ENCODE data around the gene FRAS1.
"Not testable (repeated sequence)": the region's sequence is repeated elsewhere in the genome, so short reads cannot be mapped to it uniquely, and the experiment has no call there.

The FRAS1 gene, protein sequence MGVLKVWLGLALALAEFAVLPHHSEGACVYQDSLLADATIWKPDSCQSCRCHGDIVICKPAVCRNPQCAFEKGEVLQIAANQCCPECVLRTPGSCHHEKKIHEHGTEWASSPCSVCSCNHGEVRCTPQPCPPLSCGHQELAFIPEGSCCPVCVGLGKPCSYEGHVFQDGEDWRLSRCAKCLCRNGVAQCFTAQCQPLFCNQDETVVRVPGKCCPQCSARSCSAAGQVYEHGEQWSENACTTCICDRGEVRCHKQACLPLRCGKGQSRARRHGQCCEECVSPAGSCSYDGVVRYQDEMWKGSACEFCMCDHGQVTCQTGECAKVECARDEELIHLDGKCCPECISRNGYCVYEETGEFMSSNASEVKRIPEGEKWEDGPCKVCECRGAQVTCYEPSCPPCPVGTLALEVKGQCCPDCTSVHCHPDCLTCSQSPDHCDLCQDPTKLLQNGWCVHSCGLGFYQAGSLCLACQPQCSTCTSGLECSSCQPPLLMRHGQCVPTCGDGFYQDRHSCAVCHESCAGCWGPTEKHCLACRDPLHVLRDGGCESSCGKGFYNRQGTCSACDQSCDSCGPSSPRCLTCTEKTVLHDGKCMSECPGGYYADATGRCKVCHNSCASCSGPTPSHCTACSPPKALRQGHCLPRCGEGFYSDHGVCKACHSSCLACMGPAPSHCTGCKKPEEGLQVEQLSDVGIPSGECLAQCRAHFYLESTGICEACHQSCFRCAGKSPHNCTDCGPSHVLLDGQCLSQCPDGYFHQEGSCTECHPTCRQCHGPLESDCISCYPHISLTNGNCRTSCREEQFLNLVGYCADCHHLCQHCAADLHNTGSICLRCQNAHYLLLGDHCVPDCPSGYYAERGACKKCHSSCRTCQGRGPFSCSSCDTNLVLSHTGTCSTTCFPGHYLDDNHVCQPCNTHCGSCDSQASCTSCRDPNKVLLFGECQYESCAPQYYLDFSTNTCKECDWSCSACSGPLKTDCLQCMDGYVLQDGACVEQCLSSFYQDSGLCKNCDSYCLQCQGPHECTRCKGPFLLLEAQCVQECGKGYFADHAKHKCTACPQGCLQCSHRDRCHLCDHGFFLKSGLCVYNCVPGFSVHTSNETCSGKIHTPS (N-terminal part only)

GRCh38 chr4:78057135-78057599 is at the start of gene FRAS1:
Gene FRAS1 (plus strand): TSS chr4:78057323. CDS start chr4:78058010, 687 bp downstream.
- H3K4me1 Mint-ChIP-seq: peaks cover 35% of the 10 kb centered on the region
- H3K36me3 Mint-ChIP-seq: no peaks in the 10 kb centered on the region
- H3K27ac Mint-ChIP-seq: no peak within 1 kb of the TSS
- peaks cover 46% of the 10 kb centered on the region for H3K27me3 Mint-ChIP-seq
- no peaks in the 10 kb centered on the region for H3K9me3 Mint-ChIP-seq
- peak within 1 kb of the TSS; percentile 97 for H3K4me3 Mint-ChIP-seq
- ATAC-seq: peak; percentile 51

DNA sequence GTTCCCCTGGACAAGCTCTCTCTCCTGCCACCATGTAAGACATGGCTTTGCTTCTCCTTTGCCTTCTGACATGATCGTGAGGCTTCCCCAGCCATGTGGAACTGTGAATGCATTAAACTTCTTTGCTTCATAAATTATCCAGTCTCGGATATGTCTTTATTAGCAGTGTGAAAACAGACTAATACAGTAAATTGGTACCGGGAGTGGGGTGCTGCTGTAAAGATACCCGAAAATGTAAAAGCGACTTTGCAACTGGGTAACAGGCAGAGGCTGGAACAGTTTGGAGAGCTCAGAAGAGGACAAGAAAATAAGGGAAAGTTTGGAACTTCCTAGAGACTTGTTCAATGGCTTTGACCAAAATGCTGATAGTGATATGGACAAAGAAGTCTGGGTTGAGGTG is 46.1 kb upstream of the FRAS1 start:
- Mint-ChIP-seq H3K9me3 (peaks cover 18% of the 10 kb centered on the region), H3K27me3 (peaks cover 12% of the 10 kb centered on the region)
- not testable (repeated sequence) for H3K4me1 Mint-ChIP-seq, H3K27ac Mint-ChIP-seq, H3K4me3 Mint-ChIP-seq, ATAC-seq, H3K36me3 Mint-ChIP-seq

GRCh38 chr4:78014889-78015886 is 41.9 kb upstream of the FRAS1 start:
- ATAC-seq: no peak
- no peak overlapping the region for H3K27ac Mint-ChIP-seq
- no peak overlapping the region for H3K4me3 Mint-ChIP-seq
- peaks cover 11% of the 10 kb centered on the region for H3K9me3 Mint-ChIP-seq
- peaks cover 27% of the 10 kb centered on the region for H3K27me3 Mint-ChIP-seq
- peaks cover 8% of the 10 kb centered on the region for H3K36me3 Mint-ChIP-seq
- H3K4me1 Mint-ChIP-seq: no peaks in the 10 kb centered on the region

DNA sequence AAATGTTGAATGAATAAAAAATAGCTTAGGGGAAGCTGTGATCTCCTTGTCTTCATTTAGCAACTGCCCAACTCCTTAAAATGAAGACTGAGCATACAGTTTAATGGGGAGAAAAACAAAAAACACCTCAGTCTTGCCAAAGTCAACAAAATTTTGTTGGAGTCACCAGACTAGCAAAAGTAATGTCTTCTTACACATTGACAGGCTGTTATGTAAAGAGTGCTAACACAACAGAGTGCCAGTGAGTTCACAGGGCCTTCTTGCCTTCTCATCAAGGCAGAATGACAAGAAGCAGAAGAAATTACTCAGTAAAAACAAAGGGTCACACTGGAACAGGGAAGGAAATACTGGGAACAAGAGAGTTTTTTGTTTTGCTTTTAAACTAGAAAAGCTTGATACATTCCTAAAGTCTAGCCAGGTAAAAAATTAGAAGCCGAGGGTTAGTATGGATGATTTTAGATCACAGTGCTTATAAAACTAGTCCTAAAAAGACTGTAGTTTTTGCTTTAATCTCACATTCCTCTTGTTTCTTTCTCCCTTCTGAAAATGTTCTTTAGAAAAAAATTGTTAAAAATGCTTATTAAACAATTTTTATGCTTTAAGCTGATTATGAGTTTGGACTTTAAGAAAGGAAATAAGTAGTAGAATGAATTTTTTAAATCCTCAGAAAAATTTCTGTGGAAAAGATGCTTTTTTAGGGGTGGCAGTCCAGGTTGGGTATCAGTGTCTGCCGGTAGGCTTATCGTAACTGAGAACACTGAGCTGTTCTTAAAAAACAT is 38.7 kb upstream of the FRAS1 start:
- no peak for ATAC-seq
- no peak overlapping the region for H3K4me3 Mint-ChIP-seq
- no peak overlapping the region for H3K27ac Mint-ChIP-seq
- peaks cover 27% of the 10 kb centered on the region for H3K27me3 Mint-ChIP-seq
- no peaks in the 10 kb centered on the region for H3K9me3 Mint-ChIP-seq
- no peaks in the 10 kb centered on the region for H3K36me3 Mint-ChIP-seq
- no peaks in the 10 kb centered on the region for H3K4me1 Mint-ChIP-seq

DNA sequence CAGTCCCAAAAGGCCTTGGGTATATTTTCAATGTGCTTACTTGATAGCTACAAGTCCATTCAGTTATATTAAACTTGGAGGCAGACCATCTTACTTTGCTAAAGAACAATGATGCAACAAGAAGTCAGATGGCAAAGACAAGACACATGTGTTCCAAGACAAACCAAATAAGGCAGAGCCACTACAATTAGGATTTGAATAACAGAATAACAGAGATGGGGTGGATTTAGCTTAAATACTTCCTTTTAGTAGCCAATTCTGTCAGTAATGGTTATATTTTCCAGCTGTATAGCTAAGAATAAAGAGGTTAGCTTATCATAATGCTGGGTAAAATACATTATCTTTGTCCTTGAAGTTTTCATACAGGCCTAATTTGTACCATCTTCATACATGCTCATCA is 37.7 kb upstream of the FRAS1 start:
- Mint-ChIP-seq H3K27me3 (peaks cover 27% of the 10 kb centered on the region), H3K4me3 (no peak overlapping the region), H3K4me1 (no peaks in the 10 kb centered on the region), H3K27ac (no peak overlapping the region), H3K9me3 (no peaks in the 10 kb centered on the region), H3K36me3 (no peaks in the 10 kb centered on the region)
- ATAC-seq: no peak

GRCh38 chr4:78020677-78021076 is 36.4 kb upstream of the FRAS1 start:
- Mint-ChIP-seq H3K36me3 (no peaks in the 10 kb centered on the region), H3K4me3 (no peak overlapping the region), H3K4me1 (no peaks in the 10 kb centered on the region), H3K9me3 (no peaks in the 10 kb centered on the region), H3K27me3 (peaks cover 18% of the 10 kb centered on the region), H3K27ac (no peak overlapping the region)
- no peak for ATAC-seq

DNA sequence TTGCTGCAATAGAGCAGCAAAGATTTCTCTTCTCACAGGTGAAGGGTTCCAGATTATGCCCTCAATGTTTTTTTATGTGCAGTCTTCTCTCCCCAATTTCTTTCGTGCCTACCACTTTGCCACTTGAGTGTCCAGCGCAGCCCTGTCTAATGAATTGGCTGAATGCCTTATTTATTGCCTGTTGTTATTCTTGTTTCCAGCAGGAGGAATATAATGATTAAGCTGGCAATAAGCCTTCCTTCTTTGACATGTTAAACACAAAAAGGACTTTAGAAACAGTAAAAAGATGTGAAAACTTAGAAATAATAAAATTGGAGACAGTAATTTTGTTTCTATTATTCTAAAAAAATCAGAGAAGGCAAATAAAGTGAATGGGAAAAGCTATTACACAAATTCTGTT is 34.6 kb upstream of the FRAS1 start:
- Mint-ChIP-seq H3K27me3 (peaks cover 2% of the 10 kb centered on the region), H3K36me3 (no peaks in the 10 kb centered on the region), H3K4me3 (no peak overlapping the region), H3K4me1 (no peaks in the 10 kb centered on the region), H3K27ac (no peak overlapping the region), H3K9me3 (no peaks in the 10 kb centered on the region)
- no peak for ATAC-seq

- H3K9me3 Mint-ChIP-seq: no peaks in the 10 kb centered on the region
- ATAC-seq: no peak
- H3K36me3 Mint-ChIP-seq: no peaks in the 10 kb centered on the region
- no peak overlapping the region for H3K4me3 Mint-ChIP-seq
- no peaks in the 10 kb centered on the region for H3K4me1 Mint-ChIP-seq
- peaks cover 6% of the 10 kb centered on the region for H3K27me3 Mint-ChIP-seq
- no peak overlapping the region for H3K27ac Mint-ChIP-seq
Observed at GRCh38 chr4:78024085-78024484, 33.0 kb upstream of the FRAS1 start.

DNA sequence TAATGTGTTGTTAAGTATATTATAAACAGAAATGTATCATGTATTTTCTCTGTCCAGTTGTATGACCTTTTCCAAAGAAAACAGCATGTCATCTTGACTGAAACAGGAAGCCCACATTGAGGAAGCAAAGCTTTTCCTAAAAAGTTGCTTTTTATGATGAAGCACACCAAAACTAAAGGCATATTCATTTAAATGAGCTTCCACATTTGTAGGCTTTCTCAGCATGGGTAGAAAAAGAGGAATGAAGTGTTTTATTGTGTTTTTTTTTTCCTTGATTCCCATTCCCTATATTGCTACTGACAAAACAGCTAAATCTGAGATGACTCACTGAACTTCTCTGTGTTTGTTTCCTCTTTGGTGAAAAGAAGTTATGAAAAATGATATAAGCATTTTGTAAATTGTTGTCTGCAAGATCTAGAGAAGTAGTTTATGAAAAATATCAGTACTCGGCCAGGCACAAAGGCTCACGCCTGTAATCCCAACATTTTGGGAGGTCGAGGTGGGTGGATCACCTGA is 32.5 kb upstream of the FRAS1 start:
- Mint-ChIP-seq H3K36me3 (no peaks in the 10 kb centered on the region), H3K27ac (no peak overlapping the region), H3K9me3 (no peaks in the 10 kb centered on the region), H3K27me3 (peaks cover 11% of the 10 kb centered on the region), H3K4me3 (no peak overlapping the region), H3K4me1 (no peaks in the 10 kb centered on the region)
- no peak for ATAC-seq

DNA sequence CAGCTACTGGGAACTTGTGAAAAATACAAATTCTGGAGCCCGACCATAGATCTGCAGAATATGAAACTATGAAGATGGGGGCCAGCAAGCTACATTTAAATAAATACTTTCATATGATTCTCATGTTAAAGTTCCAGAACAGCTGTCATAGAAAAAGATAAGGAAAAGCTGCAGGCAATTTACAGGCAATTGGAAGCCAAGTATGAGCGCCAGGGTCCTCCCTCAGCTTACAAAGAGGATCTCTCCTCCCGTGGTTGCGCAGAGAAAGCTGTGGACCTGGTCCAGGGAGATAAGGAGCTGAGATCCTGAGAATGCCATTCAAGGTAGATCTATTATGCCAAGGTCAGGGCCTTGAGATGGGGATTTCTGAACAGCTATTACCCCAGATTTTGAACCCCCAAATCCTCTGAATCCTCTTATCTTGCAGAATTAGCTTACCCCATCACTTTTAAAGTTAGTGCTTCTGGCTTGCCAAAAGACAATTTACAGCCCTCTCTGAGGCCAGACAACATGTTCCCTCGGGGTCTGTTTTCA is 25.6 kb upstream of the FRAS1 start:
- Mint-ChIP-seq H3K4me1 (no peaks in the 10 kb centered on the region), H3K27me3 (peaks cover 23% of the 10 kb centered on the region), H3K36me3 (no peaks in the 10 kb centered on the region), H3K4me3 (no peak overlapping the region), H3K9me3 (no peaks in the 10 kb centered on the region), H3K27ac (no peak overlapping the region)
- ATAC-seq: no peak

DNA sequence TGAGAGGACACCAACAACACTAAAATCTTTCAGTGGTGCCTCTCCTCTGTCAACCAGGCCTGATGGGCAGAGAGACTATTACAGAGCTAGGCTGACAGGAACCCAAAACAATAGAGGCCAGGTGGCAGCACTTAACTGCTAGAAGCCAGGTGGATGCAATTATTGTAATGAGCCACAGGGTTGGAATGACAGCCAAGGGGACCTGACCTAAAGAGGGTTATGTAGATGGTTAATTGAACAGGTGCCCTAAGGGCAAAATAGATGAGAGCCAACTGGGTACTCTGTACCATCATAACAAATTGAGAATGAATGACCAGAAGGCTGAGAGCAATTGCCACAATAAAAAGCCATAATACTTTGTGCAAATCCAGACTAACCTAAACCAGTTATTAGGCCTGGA is 24.7 kb upstream of the FRAS1 start:
- Mint-ChIP-seq H3K27me3 (peaks cover 23% of the 10 kb centered on the region), H3K27ac (no peak overlapping the region), H3K9me3 (no peaks in the 10 kb centered on the region), H3K4me3 (no peak overlapping the region), H3K4me1 (no peaks in the 10 kb centered on the region), H3K36me3 (no peaks in the 10 kb centered on the region)
- no peak for ATAC-seq

- ATAC-seq: no peak
- H3K27me3 Mint-ChIP-seq: peaks cover 23% of the 10 kb centered on the region
- no peaks in the 10 kb centered on the region for H3K36me3 Mint-ChIP-seq
- no peak overlapping the region for H3K27ac Mint-ChIP-seq
- H3K4me3 Mint-ChIP-seq: no peak overlapping the region
- H3K4me1 Mint-ChIP-seq: no peaks in the 10 kb centered on the region
- no peaks in the 10 kb centered on the region for H3K9me3 Mint-ChIP-seq
Observed at GRCh38 chr4:78032929-78033328, 24.2 kb upstream of the FRAS1 start.

DNA sequence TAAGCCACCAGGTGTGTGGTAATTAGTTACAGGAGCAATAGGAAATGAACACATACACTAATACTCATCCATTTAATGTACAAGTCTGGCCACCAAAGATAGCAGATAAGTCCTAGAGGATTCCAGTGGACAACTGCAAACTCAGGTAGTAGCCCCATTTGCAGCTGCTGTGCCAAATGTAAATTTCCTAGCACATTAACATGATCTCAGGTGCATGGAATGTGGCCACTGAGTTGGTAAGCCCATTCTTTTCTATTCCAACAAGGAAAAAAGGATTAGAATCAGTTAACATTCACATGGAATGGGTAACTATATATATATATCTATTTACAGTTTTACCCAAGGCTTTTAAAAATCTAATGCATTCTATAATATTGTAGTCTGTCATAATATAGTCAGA is 23.3 kb upstream of the FRAS1 start:
- Mint-ChIP-seq H3K27ac (no peak overlapping the region), H3K36me3 (no peaks in the 10 kb centered on the region), H3K27me3 (peaks cover 19% of the 10 kb centered on the region), H3K4me1 (no peaks in the 10 kb centered on the region), H3K9me3 (no peaks in the 10 kb centered on the region), H3K4me3 (no peak overlapping the region)
- ATAC-seq: no peak

Data from stimulated activated memory B cell treated with anti-CD40 and anti-IgM and Interleukin-4, amounts not matched to agents 10 μg/mL and 1 μg/mL and 100 μg/mL, for 72 hours (primary cell).